Endothelial cell of umbilical vein (primary cell): ENCODE data around the gene GNAL. TPM values are rescaled to one million over a fixed set of nuclear protein-coding genes. Genes with fewer than 3 reads are reported as not detected.

ENCODE experiments used
- BruUV-seq: library from RNA; stranded (reverse); fragments of 400-500 nt; replicated peaks from 2 replicates; lab custom pipeline; 2021; lab: Mats Ljungman, UMichigan
- CTCF ChIA-PET: fragments of 300-600, 350-600 bp; sonication (Branson Sonifier 250); formaldehyde crosslinking; loops from one replicate; lab custom pipeline; 2021; ENCODE audit warnings: antibody characterized with exemption, inconsistent platforms; lab: Charles Lee
- POLR2A ChIA-PET: fragments of 300-600, 350-600 bp; sonication (Branson Sonifier 250); formaldehyde crosslinking; loops from one replicate; lab custom pipeline; 2021; ENCODE audit warnings: antibody characterized with exemption, inconsistent platforms; lab: Charles Lee
- DNase-seq: peaks from one replicate; pipeline ENCODE4 v3.0.0-alpha.2; 2011; ENCODE audit warnings: low read depth, low spot score
- FAIRE-seq: peaks from 2 replicates; lab custom pipeline; 2011; peaks lifted over from hg19 to GRCh38; lab: Jason Lieb, UNC
- H2AFZ ChIP-seq: 2 replicates; pipeline ENCODE4 v1.6.0; 2012; ENCODE audit warnings: low read depth, low read length, control low read depth, inconsistent platforms
- H3K27ac ChIP-seq: 2 replicates; pipeline ENCODE4 v1.5.1; 2011; ENCODE audit warnings: low read depth, mild to moderate bottlenecking, control low read depth, low read length, moderate library complexity; ENCODE audit not compliant: insufficient read depth
- H3K27me3 ChIP-seq, 2 experiments: 2 replicates each; pipeline versions ENCODE4 v1.6.0 to v1.6.1; 2011; ENCODE audit warnings: low read length in 2 of 2, mixed read lengths in 1 of 2; ENCODE audit not compliant: control insufficient read depth in 2 of 2, insufficient read depth in 2 of 2
- H3K36me3 ChIP-seq, 2 experiments: 2 replicates in 1 of 2; 3 replicates in 1 of 2; pipeline ENCODE4 v1.5.1; 2011; ENCODE audit warnings: low read length in 2 of 2, mild to moderate bottlenecking in 1 of 2, moderate library complexity in 1 of 2; ENCODE audit not compliant: control insufficient read depth in 2 of 2, insufficient read depth in 2 of 2; ENCODE audit errors: extremely low read depth in 1 of 2
- H3K4me1 ChIP-seq: 3 replicates; pipeline ENCODE4 v1.5.1; 2011; ENCODE audit warnings: mild to moderate bottlenecking, low read length; ENCODE audit not compliant: control insufficient read depth, insufficient read depth; ENCODE audit errors: extremely low read depth
- H3K4me2 ChIP-seq: 2 replicates; pipeline ENCODE4 v1.6.1; 2011; ENCODE audit warnings: low read length, control low read depth, mixed read lengths; ENCODE audit not compliant: insufficient read depth
- H3K4me3 ChIP-seq, 3 experiments: fragments of 200-600 bp in 1 of 3; sonication (generic), shearing (Covaris generic) in 1 of 3; replicated peaks in 1 of 3; 2 replicates each; pipeline ENCODE4 v1.5.1; 2011 to 2016; ENCODE audit warnings: control low read depth in 3 of 3, low read length in 3 of 3, mild to moderate bottlenecking in 2 of 3, inconsistent platforms in 1 of 3, low read depth in 1 of 3, moderate library complexity in 1 of 3; ENCODE audit not compliant: insufficient read depth in 1 of 3
- H3K79me2 ChIP-seq: 2 replicates; pipeline ENCODE4 v1.6.0; 2012; ENCODE audit warnings: low read length, inconsistent platforms; ENCODE audit not compliant: control insufficient read depth, insufficient read depth
- H3K9ac ChIP-seq: replicated peaks from 2 replicates; pipeline ENCODE3; 2011; ENCODE audit warnings: low read length, control low read depth; ENCODE audit not compliant: insufficient read depth; ENCODE audit errors: extremely low read depth
- H3K9me1 ChIP-seq: replicated peaks from 3 replicates; pipeline ENCODE4 v1.6.0; 2011; ENCODE audit warnings: mild to moderate bottlenecking, low read length; ENCODE audit not compliant: control insufficient read depth, insufficient read depth; ENCODE audit errors: extremely low read depth
- H3K9me3 ChIP-seq: replicated peaks from 2 replicates; pipeline ENCODE4 v1.5.1; 2012; ENCODE audit warnings: low read length, inconsistent platforms; ENCODE audit not compliant: control insufficient read depth, insufficient read depth
- H4K20me1 ChIP-seq: replicated peaks from 2 replicates; pipeline ENCODE3; 2011; ENCODE audit warnings: mild to moderate bottlenecking, low read length; ENCODE audit not compliant: control insufficient read depth, insufficient read depth; ENCODE audit errors: extremely low read depth
- EZH2 ChIP-seq: IDR thresholded peaks from 2 replicates; pipeline ENCODE4 v1.6.1; 2012; ENCODE audit warnings: borderline replicate concordance, low read depth, mild to moderate bottlenecking, moderate library complexity, low read length, inconsistent platforms; ENCODE audit not compliant: severe bottlenecking
- FOS ChIP-seq: IDR thresholded peaks from 2 replicates; pipeline ENCODE4 v1.6.1; 2011; ENCODE audit warnings: mild to moderate bottlenecking, low read length, moderate library complexity, borderline replicate concordance; ENCODE audit not compliant: insufficient read depth
- GATA2 ChIP-seq: IDR thresholded peaks from 2 replicates; pipeline ENCODE4 v1.7.0; 2011; ENCODE audit warnings: low read depth, mild to moderate bottlenecking, moderate library complexity, mixed read lengths, low read length; ENCODE audit not compliant: insufficient read length, insufficient read depth
- JUN ChIP-seq: IDR thresholded peaks from 2 replicates; pipeline ENCODE4 v1.6.1; 2011; ENCODE audit warnings: borderline replicate concordance, low read depth; ENCODE audit not compliant: insufficient read length, insufficient read depth
- MYC ChIP-seq: IDR thresholded peaks from one replicate; pipeline ENCODE4 v1.6.1; 2011; ENCODE audit warnings: mild to moderate bottlenecking, low read depth, low read length
- POLR2A ChIP-seq: IDR thresholded peaks from 2 replicates; pipeline ENCODE4 v1.6.1; 2012; ENCODE audit warnings: low read depth, mild to moderate bottlenecking, control low read depth, low read length
- POLR2AphosphoS5 ChIP-seq: IDR thresholded peaks from 2 replicates; pipeline ENCODE4 v1.6.1; 2012; ENCODE audit warnings: low read depth, mild to moderate bottlenecking, control low read depth, low read length, moderate library complexity; ENCODE audit not compliant: insufficient read depth
- dilution Hi-C: fragments of 300-500 bp; cut with MboI; formaldehyde crosslinking; loops from one replicate; pipeline ENCODE4 v1.15.0; 2019; ENCODE audit warnings: low sequenced_read_pairs; ENCODE audit not compliant: extremely low pct_ligation_motif_present
- intact Hi-C: fragments of 100-400 bp; cut with micrococcal nuclease; formaldehyde crosslinking; loops from one replicate; pipeline ENCODE4 v1.10.0; 2022
- polyA plus RNA-seq, 4 experiments: library from polyadenylated mRNA; depleted of rRNA in 3 of 4; stranded (reverse) in 3 of 4; unstranded in 1 of 4; fragments of >200 nt; gene quantifications; 2 replicates each; pipeline versions ENCODE4 v1.2.1 to v1.2.3, GENCODE V29; 2011 to 2012; ENCODE audit warnings: missing spikeins in 1 of 4
- total RNA-seq: library from RNA; stranded (reverse); gene quantifications from 2 replicates; pipeline ENCODE4 v1.2.3, GENCODE V29; 2021
- TF ChIP-seq, protein P1 (sequence below), 2 donors: IDR thresholded peaks; 1 replicate in 1 of 2; 2 replicates in 1 of 2; pipeline ENCODE4 v1.5.1; 2011; ENCODE audit warnings: low read length in 2 of 2, mild to moderate bottlenecking in 2 of 2, moderate library complexity in 2 of 2, control low read depth in 1 of 2, inconsistent platforms in 1 of 2, low read depth in 1 of 2; ENCODE audit not compliant: insufficient read depth in 1 of 2; ENCODE audit errors: extremely low read depth in 1 of 2
- TF ChIP-seq, protein P2 (sequence below): IDR thresholded peaks from 2 replicates; pipeline ENCODE4 v1.6.1; 2011; ENCODE audit not compliant: insufficient read depth, insufficient read length

Gene GNAL
- total and polyA plus RNA-seq, 2 donors (not counting 3 experiments of a cell fraction or from before 2014, with no cell fraction given) = 0.07 to 0.73 TPM

DNA sequence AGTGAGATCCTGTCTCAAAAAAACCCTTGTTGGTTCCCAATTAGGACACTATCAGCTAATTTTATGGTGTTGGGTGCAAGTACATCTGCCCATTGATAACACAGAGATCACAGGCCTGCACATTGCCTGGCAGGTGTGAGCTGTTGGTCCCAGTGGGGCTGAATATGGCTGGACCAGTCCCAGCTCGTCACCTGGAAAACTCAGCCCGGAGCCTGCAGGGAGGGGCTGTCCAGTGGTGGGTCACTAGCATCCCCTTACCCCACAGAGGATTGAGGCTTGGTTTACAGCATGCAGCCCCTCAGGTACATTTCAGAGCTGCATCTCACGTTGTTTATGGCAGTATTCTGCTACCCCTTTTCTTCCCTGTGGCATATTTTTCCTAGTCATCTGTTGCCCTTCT is 121.3 kb downstream of the GNAL start:
- Histone ChIP-seq H3K9ac (no peak overlapping the region), H3K27ac (no peak overlapping the region), H3K36me3 (no peaks in the 10 kb centered on the region), H4K20me1 (no peaks in the 10 kb centered on the region), H2AFZ (no peak overlapping the region), H3K4me2 (no peak overlapping the region), H3K79me2 (no peaks in the 10 kb centered on the region), H3K4me3 (no peak overlapping the region), H3K27me3 (no peaks in the 10 kb centered on the region), H3K9me1 (no peaks in the 10 kb centered on the region), H3K4me1 (no peaks in the 10 kb centered on the region), H3K9me3 (no peaks in the 10 kb centered on the region)
- dilution Hi-C loops = no loop called here
- FAIRE-seq = no peak
- POLR2A ChIA-PET = no interaction called here
- CTCF ChIA-PET = no interaction called here
- intact Hi-C loops = no loop called here
- no peak for DNase-seq
- BruUV-seq = no TSS peak
- TF ChIP-seq MYC (no peak), POLR2A (no peak), FOS (no peak), EZH2 (no peak), JUN (no peak), POLR2AphosphoS5 (no peak), GATA2 (no peak)
- TF ChIP-seq, protein P1, sequence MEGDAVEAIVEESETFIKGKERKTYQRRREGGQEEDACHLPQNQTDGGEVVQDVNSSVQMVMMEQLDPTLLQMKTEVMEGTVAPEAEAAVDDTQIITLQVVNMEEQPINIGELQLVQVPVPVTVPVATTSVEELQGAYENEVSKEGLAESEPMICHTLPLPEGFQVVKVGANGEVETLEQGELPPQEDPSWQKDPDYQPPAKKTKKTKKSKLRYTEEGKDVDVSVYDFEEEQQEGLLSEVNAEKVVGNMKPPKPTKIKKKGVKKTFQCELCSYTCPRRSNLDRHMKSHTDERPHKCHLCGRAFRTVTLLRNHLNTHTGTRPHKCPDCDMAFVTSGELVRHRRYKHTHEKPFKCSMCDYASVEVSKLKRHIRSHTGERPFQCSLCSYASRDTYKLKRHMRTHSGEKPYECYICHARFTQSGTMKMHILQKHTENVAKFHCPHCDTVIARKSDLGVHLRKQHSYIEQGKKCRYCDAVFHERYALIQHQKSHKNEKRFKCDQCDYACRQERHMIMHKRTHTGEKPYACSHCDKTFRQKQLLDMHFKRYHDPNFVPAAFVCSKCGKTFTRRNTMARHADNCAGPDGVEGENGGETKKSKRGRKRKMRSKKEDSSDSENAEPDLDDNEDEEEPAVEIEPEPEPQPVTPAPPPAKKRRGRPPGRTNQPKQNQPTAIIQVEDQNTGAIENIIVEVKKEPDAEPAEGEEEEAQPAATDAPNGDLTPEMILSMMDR (IDR thresholded peaks at IDR 0.05; ENCODE audit: extremely low read depth in 1 of 2, insufficient read depth in 1 of 2, low read depth in 1 of 2, low read length in 2 of 2) = no peak
- TF ChIP-seq, protein P2, sequence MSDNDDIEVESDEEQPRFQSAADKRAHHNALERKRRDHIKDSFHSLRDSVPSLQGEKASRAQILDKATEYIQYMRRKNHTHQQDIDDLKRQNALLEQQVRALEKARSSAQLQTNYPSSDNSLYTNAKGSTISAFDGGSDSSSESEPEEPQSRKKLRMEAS = no peak
